K562 (cell line): ENCODE results near the gene SLC7A1. TPM values are rescaled to one million over a fixed set of nuclear protein-coding genes. Genes with fewer than 3 reads are reported as not detected.

Source experiments
- HMG20A ChIP-seq: fragments of 450-650 bp; formaldehyde crosslinking; conservative IDR thresholded peaks from 2 replicates; pipeline ENCODE4 v1.4.0; 2020; ENCODE audit warnings: mild to moderate bottlenecking, mixed read lengths
- NFIC ChIP-seq: fragments of 450-650 bp; IDR thresholded peaks from 2 replicates; pipeline ENCODE4 v1.6.1; 2017; ENCODE audit warnings: mild to moderate bottlenecking, inconsistent platforms
- PHF21A ChIP-seq: fragments of 450-650 bp; IDR thresholded peaks from 2 replicates; pipeline ENCODE4 v1.6.1; 2017; ENCODE audit warnings: low read depth, borderline replicate concordance
- POLR2AphosphoS2 ChIP-seq: IDR thresholded peaks from 2 replicates; pipeline ENCODE4 v1.6.1; 2012; ENCODE audit warnings: low read length, improper control_type of control experiment
- REST ChIP-seq, 2 experiments: fragments of 450-650 bp; formaldehyde crosslinking in 1 of 2; IDR thresholded peaks; 2 replicates each; pipeline versions ENCODE4 v1.4.0 to v1.6.1; 2014 to 2020; ENCODE audit warnings: mild to moderate bottlenecking in 2 of 2, borderline replicate concordance in 1 of 2, low read depth in 1 of 2
- USF1 ChIP-seq: sonication (generic); formaldehyde crosslinking; IDR thresholded peaks from 2 replicates; pipeline ENCODE4 v1.9.0; 2022; ENCODE audit warnings: mild to moderate bottlenecking, missing genetic modification reagents
- polyA plus RNA-seq, 8 experiments: library from polyadenylated mRNA; depleted of rRNA in 4 of 8; stranded (reverse) in 5 of 8; unstranded in 3 of 8; fragments of >200 nt; fragmentation: Nextera tagmentation in 2 of 8; fragmentation: Illumina TruSeq in 1 of 8; extraction: Ambion mirVana in 2 of 8; extraction: Trizol in 1 of 8; gene quantifications; 2 replicates each; pipeline versions ENCODE4 v1.2.1 to v1.2.3, GENCODE V29; 2011 to 2014; ENCODE audit warnings: inconsistent platforms in 1 of 8, missing spikeins in 1 of 8
- total RNA-seq, 7 experiments: library from RNA; depleted of rRNA in 6 of 7; stranded (reverse); fragments of >200 nt in 6 of 7; fragmentation: Illumina TruSeq in 2 of 7; extraction: Trizol in 2 of 7; gene quantifications; 2 replicates each; pipeline versions ENCODE4 v1.2.1 to v1.2.3, GENCODE V29; 2011 to 2021; ENCODE audit warnings: low replicate concordance in 1 of 7
- TF ChIP-seq, protein P1 (sequence below): fragments of 450-650 bp; IDR thresholded peaks from 2 replicates; pipeline ENCODE4 v1.6.1; 2016; ENCODE audit warnings: mild to moderate bottlenecking

Gene SLC7A1
- total and polyA plus RNA-seq, 9 of the 15 experiments (the other 6 are each of a cell fraction or from before 2014, with no cell fraction given) = 3.3 to 69.7 (median 10.8) TPM

GRCh38 chr13:29508130-29508875 lies 87.2 kb downstream of the SLC7A1 start (continued):
- TF ChIP-seq REST (IDR thresholded peaks at IDR 0.05; ENCODE audit: borderline replicate concordance) (peak; percentile 43; the same call in 1 of the 2 replicates), REST (CRISPR knock-in tag; IDR thresholded peaks at IDR 0.05; ENCODE audit: low read depth) (no peak), NFIC (no peak), PHF21A (peak; percentile 86; the same call in 1 of the 2 replicates), USF1 (CRISPR knock-in tag) (no peak; the same call in 1 of the 2 replicates), POLR2AphosphoS2 (0 out of 2 replicates have a peak, but pooled peaks have one; percentile 25), HMG20A (CRISPR knock-in tag) (no peak)
- TF ChIP-seq, protein P1, sequence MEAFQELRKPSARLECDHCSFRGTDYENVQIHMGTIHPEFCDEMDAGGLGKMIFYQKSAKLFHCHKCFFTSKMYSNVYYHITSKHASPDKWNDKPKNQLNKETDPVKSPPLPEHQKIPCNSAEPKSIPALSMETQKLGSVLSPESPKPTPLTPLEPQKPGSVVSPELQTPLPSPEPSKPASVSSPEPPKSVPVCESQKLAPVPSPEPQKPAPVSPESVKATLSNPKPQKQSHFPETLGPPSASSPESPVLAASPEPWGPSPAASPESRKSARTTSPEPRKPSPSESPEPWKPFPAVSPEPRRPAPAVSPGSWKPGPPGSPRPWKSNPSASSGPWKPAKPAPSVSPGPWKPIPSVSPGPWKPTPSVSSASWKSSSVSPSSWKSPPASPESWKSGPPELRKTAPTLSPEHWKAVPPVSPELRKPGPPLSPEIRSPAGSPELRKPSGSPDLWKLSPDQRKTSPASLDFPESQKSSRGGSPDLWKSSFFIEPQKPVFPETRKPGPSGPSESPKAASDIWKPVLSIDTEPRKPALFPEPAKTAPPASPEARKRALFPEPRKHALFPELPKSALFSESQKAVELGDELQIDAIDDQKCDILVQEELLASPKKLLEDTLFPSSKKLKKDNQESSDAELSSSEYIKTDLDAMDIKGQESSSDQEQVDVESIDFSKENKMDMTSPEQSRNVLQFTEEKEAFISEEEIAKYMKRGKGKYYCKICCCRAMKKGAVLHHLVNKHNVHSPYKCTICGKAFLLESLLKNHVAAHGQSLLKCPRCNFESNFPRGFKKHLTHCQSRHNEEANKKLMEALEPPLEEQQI = no peak
